Rectal smooth muscle tissue (tissue), 1 donor: Measurements from ENCODE around the gene MINDY3.

Experiments used
- H3K27ac ChIP-seq: one replicate; pipeline ENCODE4 v1.7.0; 2013; ENCODE audit warnings: low read depth, low read length, inconsistent platforms
- H3K27me3 ChIP-seq: one replicate; pipeline ENCODE4 v1.7.0; 2013; ENCODE audit warnings: low read length; ENCODE audit not compliant: control insufficient read depth, insufficient read depth
- H3K36me3 ChIP-seq: one replicate; pipeline ENCODE4 v1.7.0; 2013; ENCODE audit warnings: low read length; ENCODE audit not compliant: control insufficient read depth, insufficient read depth
- H3K4me1 ChIP-seq: one replicate; pipeline ENCODE4 v1.7.0; 2013; ENCODE audit warnings: low read length; ENCODE audit not compliant: control insufficient read depth, insufficient read depth
- H3K4me3 ChIP-seq: one replicate; pipeline ENCODE4 v1.7.0; 2013; ENCODE audit warnings: low read length
- H3K9ac ChIP-seq: one replicate; pipeline ENCODE4 v1.7.0; 2013; ENCODE audit warnings: low read length

MINDY3 gene

GRCh38 chr10:15869935-15870334 lies 9.6 kb upstream of the MINDY3 start:
- H3K27me3 ChIP-seq = no peaks in the 10 kb centered on the region

GRCh38 chr10:15868006-15868405 lies 7.7 kb upstream of the MINDY3 start:
- no peaks in the 10 kb centered on the region for H3K27me3 ChIP-seq
- H3K9ac ChIP-seq = no peak overlapping the region
- H3K4me3 ChIP-seq = no peak overlapping the region
- no peaks in the 10 kb centered on the region for H3K4me1 ChIP-seq
- H3K27ac ChIP-seq = no peak overlapping the region
- no peaks in the 10 kb centered on the region for H3K36me3 ChIP-seq

More at GRCh38 chr10:15869935-15870334, 9.6 kb upstream of the MINDY3 start:
- Histone ChIP-seq H3K27ac (no peak overlapping the region), H3K4me1 (no peaks in the 10 kb centered on the region), H3K9ac (no peak overlapping the region), H3K36me3 (no peaks in the 10 kb centered on the region), H3K4me3 (no peak overlapping the region)

GRCh38 chr10:15865304-15865703 lies 5.0 kb upstream of the MINDY3 start:
- Histone ChIP-seq H3K4me1 (no peaks in the 10 kb centered on the region), H3K27ac (no peak overlapping the region), H3K9ac (no peak overlapping the region), H3K27me3 (no peaks in the 10 kb centered on the region), H3K36me3 (no peaks in the 10 kb centered on the region), H3K4me3 (no peak overlapping the region)

- Histone ChIP-seq H3K9ac (no peak overlapping the region), H3K4me3 (no peak overlapping the region), H3K36me3 (no peaks in the 10 kb centered on the region), H3K27ac (no peak overlapping the region), H3K4me1 (no peaks in the 10 kb centered on the region), H3K27me3 (no peaks in the 10 kb centered on the region)
Observed at GRCh38 chr10:15864419-15864818, 4.1 kb upstream of the MINDY3 start.

GRCh38 chr10:15863733-15864132 lies 3.4 kb upstream of the MINDY3 start:
- Histone ChIP-seq H3K4me1 (peaks cover 3% of the 10 kb centered on the region), H3K36me3 (no peaks in the 10 kb centered on the region), H3K27ac (no peak overlapping the region), H3K9ac (no peak overlapping the region), H3K27me3 (no peaks in the 10 kb centered on the region), H3K4me3 (no peak overlapping the region)

- H3K4me1 ChIP-seq = peaks cover 3% of the 10 kb centered on the region
- H3K36me3 ChIP-seq = no peaks in the 10 kb centered on the region
- H3K9ac ChIP-seq = no peak overlapping the region
- no peak overlapping the region for H3K4me3 ChIP-seq
- H3K27me3 ChIP-seq = no peaks in the 10 kb centered on the region
- no peak overlapping the region for H3K27ac ChIP-seq
Observed at GRCh38 chr10:15863323-15863722, 3.0 kb upstream of the MINDY3 start.

- Histone ChIP-seq H3K27ac (peak overlapping the region; percentile 65), H3K36me3 (no peaks in the 10 kb centered on the region), H3K4me3 (peak overlapping the region; percentile 95), H3K4me1 (peaks cover 3% of the 10 kb centered on the region), H3K27me3 (no peaks in the 10 kb centered on the region), H3K9ac (no peak overlapping the region)
Observed at GRCh38 chr10:15860692-15861201, 440 bp upstream of the MINDY3 start.

GRCh38 chr10:15859509-15859905 lies 800 bp downstream of the MINDY3 start:
- Histone ChIP-seq H3K9ac (peak overlapping the region; percentile 51), H3K27me3 (no peaks in the 10 kb centered on the region), H3K4me1 (peaks cover 3% of the 10 kb centered on the region), H3K4me3 (peak overlapping the region; percentile 95), H3K36me3 (no peaks in the 10 kb centered on the region), H3K27ac (no peak overlapping the region)

- H3K36me3 ChIP-seq = no peaks in the 10 kb centered on the region
- H3K27ac ChIP-seq = no peak overlapping the region
- H3K4me1 ChIP-seq = peaks cover 3% of the 10 kb centered on the region
- H3K27me3 ChIP-seq = no peaks in the 10 kb centered on the region
- no peak overlapping the region for H3K4me3 ChIP-seq
- no peak overlapping the region for H3K9ac ChIP-seq
Observed at GRCh38 chr10:15858861-15859281, 1.4 kb downstream of the MINDY3 start.

- H3K9ac ChIP-seq = no peak overlapping the region
- H3K27me3 ChIP-seq = no peaks in the 10 kb centered on the region
- no peak overlapping the region for H3K4me3 ChIP-seq
- peaks cover 3% of the 10 kb centered on the region for H3K4me1 ChIP-seq
- no peak overlapping the region for H3K27ac ChIP-seq
- no peaks in the 10 kb centered on the region for H3K36me3 ChIP-seq
Observed at GRCh38 chr10:15857107-15857575, 3.2 kb downstream of the MINDY3 start.

- H3K36me3 ChIP-seq = no peaks in the 10 kb centered on the region
- no peak overlapping the region for H3K9ac ChIP-seq
- H3K27me3 ChIP-seq = no peaks in the 10 kb centered on the region
- no peak overlapping the region for H3K27ac ChIP-seq
- peaks cover 3% of the 10 kb centered on the region for H3K4me1 ChIP-seq
- no peak overlapping the region for H3K4me3 ChIP-seq
Observed at GRCh38 chr10:15856328-15857015, 3.8 kb downstream of the MINDY3 start.

GRCh38 chr10:15853800-15854199 lies 6.5 kb downstream of the MINDY3 start:
- Histone ChIP-seq H3K36me3 (no peaks in the 10 kb centered on the region), H3K27me3 (no peaks in the 10 kb centered on the region), H3K27ac (no peak overlapping the region), H3K9ac (no peak overlapping the region), H3K4me3 (no peak overlapping the region), H3K4me1 (peaks cover under 1% of the 10 kb centered on the region)

- Histone ChIP-seq H3K9ac (no peak overlapping the region), H3K4me1 (no peaks in the 10 kb centered on the region), H3K27ac (no peak overlapping the region), H3K36me3 (no peaks in the 10 kb centered on the region), H3K27me3 (no peaks in the 10 kb centered on the region), H3K4me3 (no peak overlapping the region)
Observed at GRCh38 chr10:15852111-15852557, 8.2 kb downstream of the MINDY3 start.
